Measurements from ENCODE around the gene ROR2. TPM values are rescaled to one million over a fixed set of nuclear protein-coding genes. Genes with fewer than 3 reads are reported as not detected.

Gene ROR2
- total and polyA plus RNA-seq, 2 donors (not counting 3 experiments of a cell fraction or from before 2014, with no cell fraction given) = not detected

- CTCF ChIA-PET = interaction anchor here (1.0 kb wide), 1 partner anchor 715 kb away, joined by 3 read pairs; no protein-coding TSS in a partner anchor
- H3K36me3 ChIP-seq (ENCODE audit: control insufficient read depth in 2 of 2, extremely low read depth in 1 of 2, insufficient read depth in 2 of 2, low read length in 2 of 2) = no peaks in the 10 kb centered on the region
- H3K4me1 ChIP-seq (ENCODE audit: control insufficient read depth, extremely low read depth, insufficient read depth, low read length) = no peaks in the 10 kb centered on the region
- H3K9ac ChIP-seq (replicated peaks; ENCODE audit: extremely low read depth, insufficient read depth, low read length) = no peak overlapping the region
- dilution Hi-C loops (cut with MboI; ENCODE audit: extremely low pct_ligation_motif_present, low sequenced_read_pairs) = no loop called here
- H2AFZ ChIP-seq (ENCODE audit: low read depth, low read length) = no peak overlapping the region
- POLR2A ChIA-PET = no interaction called here
- TF ChIP-seq MAX (IDR thresholded peaks at IDR 0.05; ENCODE audit: insufficient read depth, insufficient read length) (no peak), EZH2 (IDR thresholded peaks at IDR 0.05; ENCODE audit: borderline replicate concordance, low read depth, low read length, severe bottlenecking) (no peak), MYC (IDR thresholded peaks at IDR 0.05; ENCODE audit: low read depth, low read length) (no peak), POLR2AphosphoS5 (IDR thresholded peaks at IDR 0.05; ENCODE audit: insufficient read depth, low read depth, low read length) (no peak), POLR2A (IDR thresholded peaks at IDR 0.05; ENCODE audit: low read depth, low read length) (no peak), CTCF (IDR thresholded peaks at IDR 0.05; ENCODE audit: extremely low read depth in 1 of 2, insufficient read depth in 1 of 2, low read depth in 1 of 2, low read length in 2 of 2) (no peak), GATA2 (IDR thresholded peaks at IDR 0.05; ENCODE audit: insufficient read depth, insufficient read length, low read depth, low read length) (no peak), JUN (IDR thresholded peaks at IDR 0.05; ENCODE audit: borderline replicate concordance, insufficient read depth, insufficient read length, low read depth) (no peak), FOS (IDR thresholded peaks at IDR 0.05; ENCODE audit: borderline replicate concordance, insufficient read depth, low read length) (no peak)
- no peaks in the 10 kb centered on the region for H3K9me3 ChIP-seq (replicated peaks; ENCODE audit: control insufficient read depth, insufficient read depth, low read length)
- no peaks in the 10 kb centered on the region for H4K20me1 ChIP-seq (replicated peaks; ENCODE audit: control insufficient read depth, extremely low read depth, insufficient read depth, low read length)
- DNase-seq (ENCODE audit: low read depth, low spot score) (no peak), FAIRE-seq (no peak)
- no peaks in the 10 kb centered on the region for H3K79me2 ChIP-seq (ENCODE audit: control insufficient read depth, insufficient read depth, low read length)
- intact Hi-C loops (cut with micrococcal nuclease) = no loop called here
- no TSS peak for BruUV-seq (replicated peaks)
- no peaks in the 10 kb centered on the region for H3K27me3 ChIP-seq (ENCODE audit: control insufficient read depth in 2 of 2, insufficient read depth in 2 of 2, low read length in 2 of 2)
- no peaks in the 10 kb centered on the region for H3K9me1 ChIP-seq (replicated peaks; ENCODE audit: control insufficient read depth, extremely low read depth, insufficient read depth, low read length)
- no peak overlapping the region for H3K4me2 ChIP-seq (ENCODE audit: insufficient read depth, low read length)
- no peak overlapping the region for H3K27ac ChIP-seq (ENCODE audit: insufficient read depth, low read depth, low read length)
- H3K4me3 ChIP-seq (replicated peaks in 1 of 3; ENCODE audit: insufficient read depth in 1 of 3, low read depth in 1 of 3, low read length in 3 of 3) = no peak overlapping the region
Observed at GRCh38 chr9:91629718-91630117, 320.3 kb downstream of the ROR2 start.

All from endothelial cell of umbilical vein (primary cell).